GOT3 (cell line): Measurements from ENCODE around the gene PBX3.

ENCODE experiments used
- DNase-seq: peaks from one replicate; lab custom pipeline; 2025; ENCODE audit warnings: mixed read lengths; lab: John Stamatoyannopoulos, UW

The PBX3 gene

DNA sequence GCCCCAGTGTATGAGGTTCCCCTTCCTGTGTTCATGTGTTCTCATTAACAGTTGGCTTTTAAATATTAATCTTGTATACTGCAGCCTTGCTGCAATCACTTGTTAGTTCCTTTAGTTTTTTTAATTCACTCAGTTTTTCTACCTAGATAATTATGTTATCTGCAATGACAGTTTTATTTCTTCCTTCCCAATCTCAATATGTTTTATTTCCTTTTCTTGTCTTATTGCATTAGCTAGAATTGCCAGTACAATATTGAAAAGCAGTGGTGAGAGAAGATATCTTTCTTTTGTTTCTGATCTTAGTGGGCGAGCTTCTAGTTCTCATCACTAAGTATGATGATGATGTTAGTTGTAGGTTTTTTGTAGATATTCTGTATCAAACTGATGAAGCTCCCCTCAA lies 232.2 kb downstream of the PBX3 start:
- DNase-seq: no peak

DNA sequence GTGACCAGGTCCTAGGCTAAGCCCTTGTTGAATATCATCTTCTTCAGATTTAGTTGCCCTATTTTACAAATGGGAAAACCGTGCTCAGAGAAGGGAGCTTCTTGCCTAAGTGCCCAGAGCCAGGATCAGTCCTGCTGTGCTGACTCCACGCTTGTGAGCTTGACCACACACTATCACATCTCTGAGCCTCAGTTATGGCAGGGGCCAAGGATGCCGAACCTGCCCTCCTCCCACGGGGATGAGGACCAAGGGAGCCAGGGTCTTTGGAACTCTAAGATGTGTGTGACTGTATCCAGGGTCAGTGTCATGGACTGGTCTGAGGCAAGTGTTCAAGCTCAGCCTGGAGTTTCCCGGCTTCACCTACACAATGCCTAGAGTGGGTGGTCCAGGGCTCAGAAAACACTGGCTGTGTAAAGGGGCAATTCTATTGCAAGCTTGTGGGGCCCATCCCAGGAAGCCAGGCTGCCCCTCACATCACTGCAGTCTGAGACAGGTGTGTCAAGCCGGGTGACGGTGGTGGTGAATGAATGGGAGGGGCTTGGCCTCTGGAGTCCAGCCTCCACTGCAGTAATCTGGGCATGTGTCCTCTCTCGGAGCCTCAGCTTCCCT lies 235.7 kb downstream of the PBX3 start:
- DNase-seq: no peak

DNA sequence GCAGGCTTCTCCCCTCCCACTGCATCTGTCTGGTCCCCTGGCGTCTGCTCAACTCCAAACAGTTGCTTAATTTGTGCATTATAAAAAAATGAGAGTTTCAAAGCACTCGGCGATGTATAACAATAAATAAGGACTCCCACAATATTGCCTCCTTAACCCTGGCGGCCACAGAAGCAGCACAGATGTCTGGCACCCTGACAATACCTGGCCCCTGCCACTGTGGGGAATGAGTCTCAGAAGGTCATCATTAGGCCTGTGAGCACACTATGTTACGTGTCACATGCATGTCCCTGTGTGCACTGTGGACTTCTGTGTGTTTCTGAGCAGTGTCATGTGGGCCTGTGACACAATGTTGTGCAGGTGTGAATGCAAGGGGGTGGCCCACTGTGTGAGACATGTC lies 236.5 kb downstream of the PBX3 start:
- DNase-seq: no peak

DNA sequence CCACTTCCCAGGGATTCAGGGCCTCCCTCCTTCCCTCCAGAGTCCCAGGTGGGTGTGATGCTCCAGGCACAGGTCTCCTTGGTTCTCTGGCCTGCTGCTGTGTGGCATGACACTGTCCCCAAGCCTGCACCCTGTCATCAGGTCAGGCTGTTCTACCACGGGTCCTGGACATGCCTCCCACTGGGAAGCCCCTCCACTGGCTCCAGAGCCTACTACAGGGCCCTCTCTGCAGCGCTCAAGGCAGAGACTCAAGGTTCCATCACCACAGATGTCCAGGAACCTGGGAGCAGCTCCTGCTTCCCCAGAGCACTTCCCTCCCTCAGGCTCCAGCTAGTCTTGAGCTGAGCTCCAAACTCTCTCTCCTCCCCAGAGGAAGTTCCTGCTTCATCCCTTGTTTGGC lies 237.3 kb downstream of the PBX3 start:
- no peak for DNase-seq

DNA sequence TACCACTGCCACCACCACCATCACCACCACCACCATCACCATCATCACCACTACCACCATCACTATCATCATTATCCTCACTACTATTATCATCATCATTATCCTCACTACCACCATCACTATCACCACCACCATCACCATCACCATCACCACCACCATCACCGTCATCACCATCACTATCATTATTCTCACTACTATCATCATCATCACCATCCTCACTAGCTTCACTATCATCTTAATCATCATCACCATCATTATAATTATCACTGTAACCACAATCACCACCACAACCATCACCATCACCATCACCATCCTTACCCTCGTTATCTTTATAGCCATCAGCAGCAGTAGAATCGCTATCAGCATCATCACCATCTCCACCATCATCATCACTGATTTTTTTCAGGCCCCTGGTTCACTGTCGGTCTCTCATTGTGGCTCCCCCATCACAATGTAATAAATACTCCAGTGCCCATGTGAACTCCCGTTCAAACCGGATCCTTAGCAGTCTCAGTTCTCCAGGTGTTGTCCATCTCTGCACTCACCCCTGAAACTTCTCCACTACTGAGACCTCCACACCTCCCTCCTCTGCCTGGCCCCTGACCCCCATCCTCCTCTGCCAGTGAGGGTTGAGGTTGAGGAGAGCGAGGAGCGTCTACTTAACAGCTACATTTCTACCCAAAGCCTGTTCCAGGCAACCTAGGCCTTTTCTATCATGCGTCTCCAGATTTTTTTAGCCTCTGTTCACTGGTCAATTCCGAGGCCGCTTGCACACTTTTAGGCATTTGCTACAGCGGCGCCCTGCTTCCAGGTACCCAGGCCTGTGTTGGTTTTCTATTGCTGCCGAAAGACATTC lies 238.2 kb downstream of the PBX3 start:
- no peak for DNase-seq

DNA sequence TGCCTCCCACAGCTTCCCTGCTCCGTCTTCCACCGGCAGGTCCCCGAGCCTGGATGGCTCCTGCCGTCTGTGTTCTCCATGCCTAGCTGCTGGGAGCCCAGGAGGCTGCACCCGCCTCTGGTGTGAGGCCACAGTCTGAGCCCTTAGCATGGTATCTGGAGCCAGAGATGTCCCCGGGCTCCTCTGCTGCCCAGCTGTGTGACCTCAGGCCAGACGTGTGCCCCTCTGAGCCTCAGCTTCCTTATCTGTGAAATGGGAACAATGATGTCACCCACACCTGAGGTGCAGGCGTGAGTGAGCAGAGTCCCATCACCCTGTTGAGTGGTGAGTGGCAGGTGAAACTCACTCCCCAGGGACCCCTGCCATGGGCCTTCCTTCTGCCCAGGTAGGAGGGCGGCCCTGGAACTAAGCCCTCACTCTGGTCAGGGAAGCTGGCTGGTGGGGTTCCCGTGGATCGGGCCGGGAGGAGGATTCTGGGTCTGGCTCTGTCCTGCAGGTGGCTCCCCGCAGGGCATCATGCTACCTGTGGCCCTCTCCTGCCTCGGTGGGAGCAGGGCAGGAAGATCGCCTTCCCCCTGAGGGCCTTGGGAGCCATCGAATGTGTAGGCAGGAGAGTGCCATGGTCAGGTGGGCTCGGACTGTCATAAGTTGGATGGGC lies 239.0 kb downstream of the PBX3 start:
- DNase-seq: no peak

DNA sequence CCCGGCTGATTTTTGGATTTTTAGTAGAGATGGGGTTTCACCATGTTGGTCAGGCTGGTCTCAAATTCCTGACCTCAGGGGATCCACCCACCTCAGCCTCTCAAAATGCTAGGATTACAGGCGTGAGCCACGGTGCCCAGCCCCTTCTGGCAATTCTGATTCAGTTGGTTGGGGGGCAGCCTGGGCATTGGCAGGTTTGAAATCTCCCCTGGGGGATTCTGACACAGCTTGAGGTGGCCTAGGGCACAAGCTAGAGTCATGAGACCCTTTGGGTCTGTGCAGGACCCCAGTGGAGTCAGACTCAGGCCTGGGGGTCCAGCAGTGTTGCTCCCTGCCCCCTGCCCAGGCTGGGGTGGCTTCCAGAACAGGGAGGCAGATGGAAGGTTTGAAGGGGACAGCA lies 239.8 kb downstream of the PBX3 start:
- DNase-seq: no peak

DNA sequence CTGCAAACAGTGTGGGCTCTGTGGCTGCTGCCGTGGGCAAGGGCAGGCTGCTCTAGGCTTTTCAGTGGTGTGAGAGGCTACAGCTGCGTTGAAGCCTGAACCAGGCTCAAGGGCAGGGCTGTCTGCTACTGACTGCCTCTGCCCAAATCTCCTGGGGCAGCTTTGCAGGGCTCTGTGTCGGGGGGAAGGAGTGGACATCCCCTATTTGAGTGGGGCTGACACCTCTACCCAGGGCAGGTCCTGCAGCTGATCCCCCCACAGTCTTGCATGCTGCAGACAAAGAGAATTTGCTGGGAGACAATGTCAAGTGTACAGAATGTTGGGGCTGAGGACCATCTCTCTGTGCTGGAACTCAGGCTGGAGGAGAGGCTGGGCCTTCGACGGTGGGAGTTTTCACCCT lies 240.2 kb downstream of the PBX3 start:
- DNase-seq: no peak

DNA sequence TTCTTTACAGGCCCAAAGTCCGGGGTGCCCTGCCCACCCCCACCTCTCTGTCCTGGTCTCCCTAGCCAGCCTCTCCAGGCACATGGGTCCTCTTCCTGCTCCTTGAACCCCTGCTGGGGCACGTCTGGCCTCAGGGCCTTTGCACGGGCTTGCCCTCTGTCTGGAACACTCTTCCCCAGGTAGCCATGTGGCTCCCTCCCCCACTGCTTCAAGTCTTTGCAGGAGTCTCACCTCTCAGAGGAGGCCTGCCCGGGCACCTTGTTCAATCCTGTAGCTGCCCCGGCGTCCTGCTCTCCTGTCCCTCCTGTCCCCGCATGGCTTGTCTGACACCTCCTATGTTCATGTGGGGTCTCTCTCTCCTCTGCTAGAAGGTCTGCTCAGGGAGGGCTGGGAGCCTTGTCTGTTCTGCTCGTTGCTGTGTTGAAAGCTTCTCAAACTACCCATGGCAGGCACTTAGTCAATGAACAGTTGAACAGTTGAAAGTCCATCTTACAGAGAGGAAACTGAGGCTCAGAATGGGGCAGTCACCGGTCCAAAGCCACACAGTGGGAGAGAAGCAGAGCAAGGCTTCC lies 241.4 kb downstream of the PBX3 start:
- no peak for DNase-seq

DNA sequence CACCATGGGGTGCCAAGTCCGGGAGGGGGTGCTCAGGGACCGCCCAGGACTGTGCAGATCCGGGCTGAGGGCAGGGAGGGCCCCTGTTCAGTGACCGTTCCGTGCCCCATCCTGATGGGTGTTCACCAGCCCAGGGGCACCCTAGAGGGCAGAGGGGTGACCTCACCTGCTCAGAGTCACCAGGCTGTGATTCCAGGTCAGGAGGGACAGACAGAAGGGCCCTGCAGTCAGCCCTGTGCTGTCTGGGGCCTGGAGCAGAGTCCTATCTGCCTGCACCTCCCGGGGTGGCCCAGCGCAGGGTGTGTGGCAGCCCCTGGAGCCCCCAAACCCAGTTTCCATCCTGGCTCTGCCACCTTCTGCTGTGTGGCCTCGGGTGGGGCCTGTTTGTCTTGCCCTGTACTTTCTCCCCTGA lies 241.9 kb downstream of the PBX3 start:
- no peak for DNase-seq

DNA sequence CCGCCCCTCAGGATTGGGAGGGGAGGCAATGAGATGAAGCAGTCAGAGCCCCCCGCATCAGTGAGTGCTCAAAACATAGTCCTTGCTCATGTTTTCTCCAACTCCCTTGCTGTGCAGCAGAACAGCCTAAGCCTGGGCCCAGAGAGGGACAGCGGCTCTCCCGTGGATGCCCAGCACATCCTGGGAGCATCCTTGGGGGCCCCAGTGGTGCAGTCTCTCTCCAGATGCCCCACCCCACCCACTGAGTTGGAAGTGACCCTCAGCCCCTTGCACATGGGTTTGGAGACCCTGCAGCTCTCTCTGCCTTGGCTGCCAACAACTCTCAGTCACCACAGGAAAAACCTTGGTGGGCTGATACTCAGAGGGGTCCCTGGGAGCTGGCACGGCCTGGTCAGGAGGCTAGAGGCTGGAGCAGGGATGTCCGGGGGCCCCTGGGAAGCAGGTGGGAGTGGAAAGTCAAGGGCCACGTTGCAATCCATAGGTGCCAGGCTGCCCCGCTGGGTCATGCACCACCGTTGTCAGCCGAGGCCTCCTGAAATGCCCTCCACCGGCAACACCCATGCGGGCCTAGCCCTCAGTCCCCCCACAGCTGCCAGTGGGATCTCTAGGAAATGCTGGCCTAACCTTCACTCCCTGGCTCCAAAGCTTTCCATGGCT lies 242.5 kb downstream of the PBX3 start:
- no peak for DNase-seq

DNA sequence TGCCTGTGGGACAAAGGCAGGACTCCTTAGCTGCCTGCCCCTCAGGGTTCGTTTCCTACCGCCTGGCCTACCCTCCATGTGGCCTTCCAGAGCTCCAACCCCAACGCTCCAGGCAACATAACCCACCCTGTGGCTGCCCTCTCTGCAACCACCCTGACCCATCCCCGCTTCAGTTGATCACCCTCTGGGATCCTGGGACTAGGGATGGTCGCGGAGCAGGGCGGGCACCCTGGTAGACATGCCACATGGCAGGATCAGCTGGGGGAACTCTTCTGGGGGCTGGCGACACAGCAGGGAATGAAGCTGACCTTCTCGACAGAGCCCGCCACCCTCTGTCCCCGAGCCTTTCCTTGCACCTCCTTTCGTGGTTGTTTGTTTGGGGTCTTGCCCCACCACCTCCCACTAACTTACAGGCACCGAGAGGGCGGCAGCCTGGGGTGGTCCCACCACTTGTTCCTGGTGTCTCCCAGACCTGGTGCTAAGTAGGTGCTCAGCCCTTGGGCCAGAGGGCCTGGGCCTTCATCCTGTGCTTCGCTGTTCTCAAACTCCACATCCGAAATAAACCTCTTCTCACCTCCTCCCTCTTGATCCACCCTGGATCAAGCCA lies 243.1 kb downstream of the PBX3 start:
- DNase-seq: no peak

DNA sequence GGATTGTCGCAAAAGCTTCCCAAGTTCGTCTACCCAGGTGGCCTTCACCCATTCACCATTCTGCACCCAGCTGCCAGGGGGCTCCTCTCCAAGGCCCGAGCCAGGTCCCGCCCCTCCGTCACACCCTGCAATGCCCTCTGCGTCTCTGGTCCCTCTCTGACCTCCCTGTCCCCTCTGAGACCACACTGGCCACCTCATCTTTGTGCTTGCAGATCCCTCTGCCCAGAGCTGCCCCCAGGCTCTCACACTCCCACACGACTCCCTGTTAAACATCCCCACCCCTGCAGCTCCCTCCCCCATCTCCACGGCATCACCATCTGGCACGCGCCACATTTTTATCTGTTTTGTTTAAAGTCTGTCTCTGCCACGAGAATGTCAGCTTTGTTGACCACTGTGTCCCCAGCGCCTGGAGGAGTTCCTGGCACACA lies 243.6 kb downstream of the PBX3 start:
- DNase-seq: no peak

DNA sequence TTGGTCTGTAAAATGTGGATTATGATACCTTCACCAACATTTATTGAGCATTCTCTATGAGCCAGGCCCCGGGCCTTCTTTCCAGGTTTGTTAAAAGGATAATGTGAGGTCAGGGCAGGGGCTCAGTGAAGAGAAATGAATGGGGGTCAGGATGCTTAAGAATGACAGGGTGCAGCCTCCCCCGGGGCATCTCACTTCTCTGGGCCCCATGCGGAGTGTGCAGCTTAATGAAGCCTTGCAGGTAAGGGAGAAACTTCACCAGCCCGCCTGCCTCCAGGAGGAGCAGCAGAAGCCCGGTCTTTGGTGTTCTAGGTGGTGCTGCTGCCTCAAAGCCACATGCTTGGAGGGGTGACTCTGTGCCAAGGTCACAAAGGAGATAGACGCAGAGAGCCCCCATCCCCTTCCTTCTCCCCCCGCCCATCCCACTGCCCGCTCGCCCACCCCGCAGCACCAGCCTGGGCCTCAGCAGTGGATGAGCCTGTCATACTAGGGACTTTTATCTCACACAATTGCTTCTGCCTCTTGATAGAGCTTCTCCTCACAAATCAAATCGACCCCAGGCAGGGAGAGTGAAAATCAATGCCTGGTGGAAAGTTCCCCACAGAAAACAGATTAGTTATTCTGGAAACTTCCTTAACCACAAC lies 244.8 kb downstream of the PBX3 start:
- no peak for DNase-seq

DNA sequence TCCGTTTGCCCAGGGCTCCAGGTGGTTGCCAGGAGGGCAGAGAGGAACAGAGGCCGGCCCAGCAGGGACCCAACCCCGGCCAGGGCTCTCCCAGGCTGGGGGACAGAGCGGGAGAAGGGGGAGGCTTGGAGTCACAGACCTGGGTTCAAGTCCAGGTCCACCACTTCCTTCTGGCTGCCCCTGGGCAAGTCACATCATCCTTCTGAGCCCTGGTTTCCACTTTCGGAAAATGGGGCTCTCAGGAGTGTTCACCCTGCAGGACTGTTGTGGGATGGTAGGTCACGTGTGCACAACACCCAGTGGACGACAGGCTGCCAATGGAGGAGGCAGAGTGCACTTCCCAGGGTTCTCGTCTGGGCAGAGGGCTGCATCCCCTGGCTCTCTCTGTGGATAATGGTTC lies 245.4 kb downstream of the PBX3 start:
- DNase-seq: no peak

DNA sequence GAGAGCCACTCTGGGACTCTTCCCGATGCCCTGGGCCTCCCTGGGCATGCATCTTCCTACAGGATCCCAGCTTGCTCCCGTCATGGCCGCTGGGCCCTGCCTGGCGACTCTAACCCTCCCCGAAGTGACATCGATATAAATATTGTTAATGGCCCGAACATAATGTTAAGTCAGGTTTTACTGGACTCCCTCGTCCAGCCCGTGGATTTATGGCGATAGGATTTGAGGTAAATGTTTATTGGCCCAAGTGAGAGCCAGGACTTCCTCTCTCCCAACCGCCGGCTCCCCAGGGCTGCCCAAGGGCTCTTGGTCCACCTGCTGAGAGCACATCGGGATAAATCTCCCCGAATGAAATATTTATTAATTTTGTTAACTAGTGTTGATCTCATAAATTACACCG lies 246.3 kb downstream of the PBX3 start:
- DNase-seq: no peak

DNA sequence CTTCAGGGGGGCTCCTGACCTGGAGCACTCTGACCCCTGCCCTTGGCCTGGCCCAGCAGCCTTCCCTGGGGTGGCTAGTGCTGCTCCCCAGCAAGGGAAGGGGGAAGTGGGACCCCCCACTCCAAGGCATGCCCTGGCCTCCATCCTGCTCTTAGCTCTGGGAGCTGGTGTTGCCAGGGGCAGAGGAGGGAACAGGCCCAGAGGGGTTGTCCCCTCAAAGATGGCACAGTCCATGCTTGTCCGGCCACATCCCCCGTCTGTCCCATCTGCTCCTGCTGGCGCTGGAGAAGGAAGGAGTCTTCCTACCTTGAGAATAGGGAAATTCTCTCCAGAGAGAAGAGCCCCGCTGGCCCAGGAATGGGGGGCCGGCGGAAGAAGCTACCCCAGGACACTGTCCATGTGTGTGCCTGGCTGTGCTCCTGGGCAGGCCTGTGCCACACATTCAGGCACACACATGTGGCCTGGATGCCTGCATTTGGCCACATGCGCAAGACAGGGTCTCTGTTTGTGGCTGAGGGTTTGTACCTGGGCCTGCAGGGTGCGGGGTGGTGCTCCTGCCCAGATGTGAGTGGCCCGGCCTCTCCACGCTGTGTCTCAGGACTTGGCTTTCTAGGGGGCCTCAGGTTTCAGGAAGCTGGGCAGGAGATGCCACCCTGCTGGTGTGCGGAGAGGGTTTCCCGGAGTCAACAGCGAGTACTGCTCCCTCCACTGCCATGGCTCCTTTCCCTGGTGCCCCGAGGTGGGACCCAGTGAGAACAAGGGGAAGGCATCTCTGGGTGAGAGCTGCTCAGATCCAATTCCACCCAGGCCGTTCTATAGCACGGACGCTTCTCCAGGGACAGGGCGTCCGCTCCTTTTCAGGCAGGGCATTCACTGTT lies 247.1 kb downstream of the PBX3 start:
- no peak for DNase-seq

DNA sequence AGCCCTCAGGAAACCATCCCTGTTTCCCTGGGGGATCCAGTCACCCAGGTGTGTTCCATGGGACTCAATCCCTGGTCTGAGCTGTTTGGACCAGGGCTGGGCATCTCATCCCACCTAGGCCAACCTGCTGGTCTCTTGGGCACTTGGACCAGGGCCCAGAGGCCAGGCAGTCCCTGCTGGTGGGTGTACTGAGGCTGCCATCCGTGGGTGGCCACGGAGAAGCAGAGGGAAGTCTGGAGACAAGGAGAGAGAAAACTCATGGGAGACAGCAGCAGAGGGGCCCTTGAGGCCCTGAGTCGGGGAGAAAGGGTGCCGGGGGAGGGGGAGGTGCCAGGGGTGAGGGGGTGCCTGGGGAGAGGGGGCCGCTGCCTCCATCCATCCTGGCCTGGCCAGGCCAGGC lies 247.8 kb downstream of the PBX3 start:
- no peak for DNase-seq

DNA sequence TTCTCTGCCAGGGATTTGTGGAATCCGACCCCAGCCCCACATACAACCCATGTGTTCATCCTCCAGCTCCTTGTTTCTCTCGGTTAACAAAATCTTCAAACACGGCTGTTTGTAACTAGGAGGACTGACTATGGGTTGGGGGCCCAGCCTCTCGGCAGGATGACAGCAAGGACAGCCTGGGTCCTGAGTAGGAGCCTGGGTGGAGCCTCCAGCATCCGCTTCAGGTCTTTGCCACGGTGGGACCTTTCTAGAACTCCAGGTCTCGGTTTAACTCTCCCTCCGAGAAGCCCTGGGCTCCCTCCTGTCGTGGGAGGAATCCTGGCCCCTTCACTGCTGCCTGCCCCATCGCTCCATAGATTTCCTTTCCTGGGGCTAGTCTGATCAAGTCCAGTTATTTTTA lies 248.5 kb downstream of the PBX3 start:
- DNase-seq: no peak

DNA sequence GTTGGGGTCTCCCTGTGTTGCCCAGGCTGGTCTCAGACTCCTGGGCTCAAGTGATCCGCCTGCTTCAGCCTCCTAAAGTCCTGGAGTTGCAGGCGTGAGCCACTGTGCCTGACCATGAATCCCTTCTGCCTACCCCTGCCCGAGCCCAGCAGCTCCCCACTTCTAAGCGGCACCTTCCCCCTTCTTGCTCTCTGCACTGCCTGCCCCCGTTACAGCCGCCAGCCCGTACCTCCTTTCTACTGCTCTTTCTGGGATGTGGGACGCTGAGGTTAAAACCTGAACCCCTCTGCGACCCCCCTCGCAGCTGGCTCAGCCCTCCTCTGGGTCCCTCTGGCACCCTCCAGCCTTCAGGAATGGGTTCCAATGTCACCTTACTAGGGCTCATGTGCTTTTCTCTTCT lies 249.6 kb downstream of the PBX3 start:
- no peak for DNase-seq
